GM21825 (cell line): Measurements from ENCODE around the gene MPC1.
"Not testable (repeated sequence)": the region's sequence is repeated elsewhere in the genome, so short reads cannot be mapped to it uniquely, and the experiment has no call there.

ENCODE experiments used
- ATAC-seq: cut with Tn5 transposase; IDR thresholded peaks from one replicate; pipeline ENCODE4 v1.9.1; 2021; ENCODE audit warnings: mild to moderate bottlenecking, moderate library complexity; ENCODE audit not compliant: unreplicated experiment

Gene MPC1

DNA sequence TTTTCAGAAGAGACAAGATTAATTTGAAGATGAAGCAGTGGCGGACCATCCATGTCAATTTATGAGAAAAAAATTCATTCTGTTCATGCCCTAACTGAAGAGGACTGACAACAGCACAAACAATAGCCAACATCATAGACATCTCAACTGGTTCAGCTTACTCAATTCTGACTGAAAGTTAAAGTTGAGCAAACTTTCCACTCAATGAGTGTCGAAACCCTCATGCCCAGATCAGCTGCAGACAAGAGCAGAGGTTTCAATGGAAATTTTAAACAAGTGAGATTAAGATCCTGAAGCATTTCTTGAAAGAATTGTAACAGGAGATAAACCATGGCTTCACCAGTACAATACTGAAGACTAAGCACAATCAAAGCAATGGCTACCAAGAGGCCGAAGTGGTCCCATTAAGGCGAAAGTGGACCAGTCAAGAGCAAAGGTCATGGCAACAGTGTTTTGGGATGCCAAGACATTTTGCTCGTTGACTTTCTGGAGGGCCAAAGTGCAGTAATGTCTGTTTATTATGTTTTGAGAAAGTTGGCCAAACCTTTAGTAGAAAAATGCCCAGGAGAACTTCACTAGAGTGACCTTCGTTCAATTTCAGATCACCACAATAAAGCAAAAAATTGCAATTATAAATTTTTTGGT, 34.3 kb downstream of the MPC1 start:
- no peak for ATAC-seq

DNA sequence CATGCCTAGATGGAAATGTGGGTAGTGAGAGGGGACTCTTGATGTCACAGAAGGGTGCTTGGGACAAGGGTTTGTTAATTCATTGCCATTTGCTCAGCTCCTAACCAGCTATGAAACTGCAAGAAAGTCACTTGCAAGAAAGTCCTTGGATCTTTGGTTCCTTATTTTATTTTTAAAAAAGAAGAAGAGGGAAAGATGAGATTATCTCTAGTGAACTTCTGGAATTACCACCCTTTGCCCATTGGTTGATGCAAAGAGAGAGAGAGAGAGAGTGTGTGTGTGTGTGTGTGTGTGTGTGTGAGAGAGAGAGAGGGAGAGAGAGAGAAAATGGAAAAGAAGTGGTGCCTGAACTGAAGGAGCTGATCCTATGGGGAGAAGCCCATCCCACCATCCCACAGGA, 35.8 kb downstream of the MPC1 start:
- ATAC-seq = no peak

DNA sequence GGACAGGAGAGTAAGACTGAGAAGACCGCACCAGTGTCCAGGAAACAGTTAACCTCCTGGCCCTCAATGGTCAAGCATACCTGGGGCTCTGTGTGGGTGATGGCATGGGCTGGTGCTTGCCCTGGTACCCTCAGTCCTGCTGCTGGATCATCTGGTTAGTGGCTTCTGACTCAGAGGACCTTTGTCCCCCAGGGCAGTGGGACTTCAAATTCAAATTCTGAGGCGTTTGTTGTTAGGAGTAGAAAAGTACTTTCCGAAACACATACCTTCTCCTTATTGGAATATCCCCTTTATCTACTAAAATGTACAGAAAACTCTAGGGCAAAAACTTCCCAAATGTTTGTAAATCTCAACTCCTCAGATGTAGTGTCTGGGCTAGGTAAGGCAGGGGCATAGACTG, 36.3 kb downstream of the MPC1 start:
- no peak for ATAC-seq

DNA sequence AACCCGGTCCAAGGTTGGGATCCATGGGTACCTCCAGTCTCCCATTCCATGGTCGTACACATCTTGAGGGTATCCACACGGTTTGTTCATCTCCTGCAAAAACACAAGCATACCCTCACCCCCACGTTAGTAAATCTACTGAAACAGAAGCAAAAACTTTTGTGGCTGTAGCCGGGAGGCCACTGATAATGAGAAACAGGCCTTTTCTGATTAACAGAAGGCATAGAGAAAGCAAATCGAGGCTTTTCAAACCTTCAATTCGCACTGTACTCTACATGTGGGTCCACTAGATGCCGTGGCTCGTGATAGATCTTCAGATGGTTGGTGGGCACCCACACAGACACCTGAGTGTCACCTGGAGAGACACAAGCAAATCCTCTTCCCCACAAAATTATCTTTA, 37.1 kb downstream of the MPC1 start:
- not testable (repeated sequence) for ATAC-seq

DNA sequence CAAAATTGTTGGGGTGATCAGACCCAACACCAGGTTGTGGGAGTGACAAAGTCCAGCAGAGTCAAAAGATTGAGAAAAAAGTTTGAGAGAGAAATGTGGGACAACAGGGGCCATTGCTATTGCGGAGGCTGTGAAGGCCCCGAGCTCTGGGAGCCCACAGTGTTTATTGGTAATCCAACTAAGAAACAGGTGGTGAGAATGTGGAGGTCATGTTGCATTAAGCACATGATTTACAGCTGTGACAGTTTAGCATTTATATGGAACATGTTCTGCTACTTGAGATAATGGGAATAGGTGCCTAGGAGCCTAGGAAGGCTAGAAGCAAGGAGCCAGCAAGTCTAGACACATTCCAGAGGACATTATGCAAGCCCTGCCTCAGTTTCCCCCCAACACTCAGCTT, 37.8 kb downstream of the MPC1 start:
- not testable (repeated sequence) for ATAC-seq

DNA sequence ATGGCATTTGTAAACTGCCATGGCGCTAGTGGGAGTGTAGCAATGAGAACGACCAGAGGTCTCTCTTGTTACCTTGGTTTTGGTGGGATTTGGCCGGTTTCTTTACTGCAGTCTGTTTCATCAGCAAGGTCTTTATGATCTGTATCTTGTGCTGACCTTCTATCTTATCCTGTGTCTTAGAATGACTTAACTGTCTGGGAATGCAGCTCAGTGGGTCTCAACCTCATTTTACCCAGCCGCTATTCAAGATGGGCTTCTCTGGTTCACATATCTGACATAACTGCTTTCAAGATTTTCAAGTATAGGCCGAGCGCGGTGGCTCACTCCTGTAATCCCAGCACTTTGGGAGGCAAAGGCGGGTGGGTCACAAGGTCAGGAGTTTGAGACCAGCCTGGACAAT, 38.5 kb downstream of the MPC1 start:
- no peak for ATAC-seq

DNA sequence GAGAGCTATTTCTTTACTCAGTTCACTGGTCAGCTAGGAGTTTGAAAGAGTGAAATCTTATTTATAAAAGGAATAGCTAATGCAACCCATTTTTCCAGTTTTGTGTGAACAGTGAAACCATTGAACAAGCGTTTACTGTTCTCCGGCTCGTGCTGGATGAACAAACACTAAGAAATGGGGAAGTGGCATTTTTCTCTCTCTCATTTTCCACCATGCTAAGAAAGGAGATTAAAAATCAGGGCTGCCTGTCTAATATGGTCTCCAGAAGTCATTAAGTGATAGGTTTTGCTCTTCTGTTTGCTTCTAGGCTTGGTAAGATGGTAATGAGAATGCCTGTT, 39.6 kb downstream of the MPC1 start:
- ATAC-seq = peak; percentile 21

DNA sequence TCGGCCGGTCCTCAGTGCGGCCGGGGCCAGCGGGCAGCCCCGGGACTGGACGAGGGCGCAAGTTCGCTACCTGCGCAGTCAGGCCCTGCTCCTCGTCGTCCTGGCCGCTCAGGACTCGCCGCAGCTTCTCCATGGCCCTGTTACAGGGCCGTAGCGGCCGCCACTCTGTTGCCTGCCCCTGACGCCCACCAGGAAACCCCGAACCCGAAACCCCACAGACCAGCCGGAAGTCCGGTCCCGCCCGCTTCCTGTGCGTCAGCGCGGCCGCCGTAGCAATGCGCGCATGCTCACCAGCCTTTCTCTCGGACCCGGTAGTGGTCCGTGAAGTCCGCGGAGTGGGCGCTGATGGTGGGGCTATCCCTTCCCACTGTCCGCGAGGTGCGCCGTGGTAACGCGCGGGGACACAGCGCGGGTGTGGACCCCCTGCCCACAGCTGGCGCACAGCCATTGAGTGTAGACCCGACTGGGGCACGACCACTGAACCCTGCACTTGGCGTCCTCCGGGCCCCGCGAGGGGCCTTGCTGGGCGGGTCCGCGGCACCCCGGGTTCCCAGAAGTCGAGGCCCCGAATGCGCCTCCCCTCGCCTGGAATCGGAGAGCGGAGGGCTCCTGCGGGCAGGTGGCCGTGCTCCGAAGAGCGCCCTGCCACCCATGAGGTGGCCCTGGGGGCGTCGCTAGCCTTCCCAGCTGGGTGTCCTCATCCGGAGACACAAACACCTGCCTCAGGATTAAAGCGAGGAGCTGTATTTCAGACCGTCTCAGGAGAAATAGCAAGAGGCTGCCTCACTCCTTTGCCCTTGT, 40.2 kb downstream of the MPC1 start, which contains the start of gene SFT2D1:
TSS of gene SFT2D1 (minus strand) at position 197 of the 801 bp plus-strand sequence. CDS start at position 133, 64 bp downstream.
- ATAC-seq = peak; percentile 94

DNA sequence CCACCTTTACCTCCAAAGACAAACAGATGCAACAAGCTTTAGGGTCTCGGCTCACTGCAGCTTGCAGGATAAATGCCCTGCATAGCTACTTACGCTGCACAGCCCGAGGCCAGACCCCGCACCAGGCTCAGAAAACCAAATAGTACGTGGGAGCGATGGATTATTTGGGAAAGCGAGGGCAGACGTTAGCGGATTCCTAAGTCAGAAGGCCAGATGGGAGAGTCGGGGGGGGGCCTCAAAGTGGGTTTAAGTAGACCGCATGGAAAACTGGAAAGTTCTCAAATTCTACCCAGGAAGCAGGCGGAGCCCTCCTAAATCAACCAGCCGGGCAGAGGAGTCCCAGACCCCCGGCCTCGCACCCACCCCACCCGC, 40.8 kb downstream of the MPC1 start:
- no peak for ATAC-seq

DNA sequence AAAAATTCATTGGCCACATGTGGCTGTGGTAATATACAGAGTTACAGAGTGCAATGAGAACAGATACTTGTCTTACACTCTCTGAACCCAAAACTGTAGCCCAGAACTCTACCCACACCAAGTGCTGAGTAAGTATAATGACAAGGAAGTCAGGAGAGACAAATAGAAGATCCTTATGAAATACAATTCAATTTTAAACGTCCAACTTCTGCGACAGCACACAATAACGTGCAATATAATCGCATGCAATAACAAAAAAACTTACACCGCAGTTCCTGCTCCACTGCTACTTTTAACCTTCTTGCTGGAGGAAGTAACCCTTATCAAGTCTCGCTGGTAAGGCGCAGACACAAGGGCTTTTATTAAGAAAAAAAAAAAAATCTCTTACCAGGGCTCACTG, 41.3 kb downstream of the MPC1 start:
- no peak for ATAC-seq

DNA sequence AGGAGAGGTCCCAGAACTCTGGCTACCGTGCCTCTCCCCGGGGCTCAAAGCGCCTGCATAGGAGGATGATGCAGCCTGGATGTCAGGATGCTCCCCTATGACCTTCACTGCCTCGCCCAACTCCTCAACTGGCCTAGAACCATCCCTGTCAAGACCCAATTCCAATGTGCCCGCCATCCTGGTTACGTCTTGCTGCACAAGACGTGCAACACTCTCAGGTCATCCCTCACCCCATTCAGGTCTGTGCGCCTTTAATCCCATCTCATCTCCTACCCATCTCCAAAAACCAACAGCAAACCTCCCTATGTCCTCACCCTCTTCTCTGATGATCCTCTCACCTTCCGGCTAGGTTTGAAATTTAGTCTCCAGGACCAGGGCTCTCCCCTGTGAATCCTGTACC, 43.9 kb downstream of the MPC1 start:
- ATAC-seq = no peak

DNA sequence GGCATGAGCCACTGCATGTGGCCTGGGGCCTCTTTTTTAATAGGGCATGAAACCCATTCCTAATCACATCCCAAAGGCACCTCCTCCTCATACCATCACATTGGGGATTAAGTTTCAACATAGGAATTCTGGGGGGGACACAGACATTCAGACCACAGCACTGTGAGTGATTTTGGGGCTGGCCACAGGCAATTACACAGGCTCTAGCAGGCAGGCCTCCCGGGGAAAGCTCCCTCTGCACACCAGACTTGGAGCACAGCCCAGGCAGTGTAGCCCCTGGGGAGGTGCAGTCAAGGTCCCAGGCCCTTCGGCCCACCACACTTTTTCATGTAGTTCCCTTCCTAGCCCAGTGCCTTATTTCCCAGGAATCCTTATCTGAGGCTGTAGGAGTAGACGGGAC, 45.9 kb downstream of the MPC1 start:
- ATAC-seq = no peak

DNA sequence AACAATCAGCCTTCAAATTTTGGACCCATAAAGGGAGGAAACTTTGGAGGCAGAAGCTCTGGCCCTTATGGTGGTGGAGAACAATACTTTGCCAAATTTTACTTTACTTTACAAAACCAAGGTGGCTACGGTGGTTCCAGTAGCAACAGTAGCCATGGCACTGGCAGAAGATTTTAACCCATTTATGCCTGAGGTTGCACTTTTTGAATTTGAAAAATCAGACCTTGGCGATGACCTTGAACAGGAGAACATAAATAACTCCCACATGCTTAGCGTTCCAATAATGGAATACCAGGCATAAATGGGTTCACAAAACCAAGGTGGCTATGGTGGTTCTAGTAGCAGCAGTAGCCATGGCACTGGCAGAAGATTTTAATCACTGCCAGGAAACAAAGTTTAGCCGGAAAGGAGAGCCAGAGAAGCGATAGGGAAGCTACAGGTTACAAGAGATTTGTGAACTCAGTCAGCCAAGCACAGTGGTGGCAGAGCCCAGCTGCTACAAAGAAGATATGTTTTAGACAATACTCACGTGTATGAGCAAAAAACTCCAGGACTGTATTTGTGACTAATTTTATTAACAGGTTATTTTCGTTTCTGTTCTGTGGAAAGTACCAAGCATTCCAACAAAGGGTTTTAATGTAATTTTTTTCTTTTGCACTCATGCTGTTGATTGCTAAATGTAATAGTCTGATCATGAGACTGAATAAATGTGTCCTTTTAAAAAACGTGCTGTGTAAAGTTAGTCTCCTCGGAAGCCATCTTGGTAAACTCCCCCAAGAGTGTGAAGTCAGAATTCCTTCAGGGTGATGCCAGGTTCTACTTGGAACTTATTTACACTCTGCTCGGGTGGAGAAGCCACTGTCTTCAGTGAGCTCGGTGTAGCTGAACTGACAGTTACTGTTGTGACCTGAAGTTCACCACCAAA, 47.1 kb downstream of the MPC1 start:
- peak; percentile 42 for ATAC-seq

DNA sequence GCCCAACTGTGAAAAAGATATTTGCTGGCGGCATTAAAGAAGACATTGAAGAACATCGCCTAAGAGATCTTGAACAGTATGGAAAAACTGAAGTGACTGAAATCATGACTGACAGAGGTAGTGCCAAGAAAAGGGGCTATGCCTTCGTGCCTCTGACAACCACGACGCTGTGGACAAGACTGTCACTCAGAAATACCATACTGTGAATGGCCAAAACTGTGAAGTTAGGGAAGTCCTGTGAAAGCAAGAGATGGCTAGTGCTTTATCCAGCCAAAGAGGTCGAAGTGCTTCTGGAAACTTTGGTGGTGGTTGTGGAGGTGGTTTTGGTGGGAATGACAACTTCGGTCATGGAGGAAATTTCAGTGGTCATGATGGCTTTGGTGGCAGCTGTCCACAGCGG, 47.9 kb downstream of the MPC1 start:
- ATAC-seq = no peak

DNA sequence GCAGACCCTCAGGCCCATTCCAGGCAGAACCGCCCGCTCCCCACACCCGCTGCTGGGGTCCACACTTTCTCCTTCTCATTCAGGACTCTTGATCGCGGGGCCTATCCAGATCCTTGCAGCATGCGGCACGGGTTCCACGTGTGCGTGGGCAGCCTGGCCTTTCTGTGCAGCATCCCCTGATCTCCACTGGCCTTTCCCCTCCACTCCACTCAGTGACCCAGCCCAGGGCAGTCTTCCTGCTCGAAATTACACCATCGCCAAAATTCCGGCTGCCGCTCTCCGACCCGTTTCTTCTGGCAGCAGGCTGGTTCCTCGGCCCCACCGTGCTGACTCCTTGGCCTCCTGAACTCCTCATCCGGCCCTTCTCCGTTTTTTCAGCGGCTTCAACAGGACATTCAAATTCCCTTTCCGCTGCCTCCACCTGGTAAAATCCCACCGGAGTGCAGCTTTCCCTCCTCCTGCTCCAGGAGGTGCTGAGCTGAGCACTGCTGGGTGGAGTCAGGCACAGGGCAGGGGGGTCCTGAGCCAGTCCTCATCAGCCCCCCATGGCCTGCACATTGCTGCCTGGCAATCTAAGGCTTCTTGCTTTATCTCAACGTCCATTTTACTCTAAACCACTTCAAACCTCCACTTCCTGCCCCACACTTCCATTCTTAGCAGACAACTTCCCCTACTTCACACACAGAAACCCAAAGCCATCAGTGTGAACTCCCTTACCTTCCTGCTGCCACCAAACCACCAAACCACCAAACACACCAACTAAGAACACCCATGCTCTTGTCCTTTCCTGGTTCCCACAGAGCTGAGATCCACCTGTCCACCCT, 49.4 kb downstream of the MPC1 start:
- ATAC-seq = peak; percentile 75

DNA sequence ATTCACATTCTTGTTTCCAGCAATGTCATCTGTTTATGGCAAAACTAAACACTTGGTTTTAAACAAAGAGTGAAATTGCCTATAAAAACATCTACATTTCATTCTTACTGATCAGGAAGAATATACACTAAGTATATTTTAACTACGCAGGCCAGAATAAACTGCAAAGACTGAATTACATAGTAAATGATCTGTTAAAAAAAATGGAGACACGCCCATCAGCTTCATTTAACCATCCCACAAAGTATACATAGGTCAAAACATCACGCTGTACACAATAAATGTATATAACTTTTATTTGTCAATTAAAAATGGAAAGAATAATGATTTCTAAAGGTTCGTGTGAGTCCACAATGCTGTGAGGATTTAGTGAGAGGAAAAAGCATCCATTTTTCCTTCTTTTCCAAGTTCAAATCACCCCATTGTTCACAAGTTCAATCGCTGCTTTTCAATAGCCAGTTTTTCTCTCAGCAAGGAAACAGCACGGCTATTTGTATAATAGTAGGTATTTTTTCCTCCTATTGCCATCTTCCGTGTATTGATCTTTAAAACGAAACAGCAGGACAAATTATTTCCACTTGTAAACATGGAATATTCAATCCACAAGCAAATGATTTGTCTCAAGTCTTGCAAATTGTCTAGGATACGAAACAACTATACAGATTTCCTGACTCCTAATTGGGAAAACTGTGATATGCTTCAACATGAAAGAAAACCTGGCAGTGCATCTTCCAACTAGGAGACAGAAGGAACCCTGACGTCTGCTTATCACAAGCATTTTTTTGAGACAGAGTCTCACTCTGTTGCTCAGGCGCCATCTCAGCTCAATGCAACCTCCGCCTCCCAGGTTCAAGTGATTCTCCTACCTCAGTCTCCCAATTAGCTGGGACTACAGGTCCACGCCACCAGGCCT, 51.0 kb downstream of the MPC1 start:
- ATAC-seq = no peak

DNA sequence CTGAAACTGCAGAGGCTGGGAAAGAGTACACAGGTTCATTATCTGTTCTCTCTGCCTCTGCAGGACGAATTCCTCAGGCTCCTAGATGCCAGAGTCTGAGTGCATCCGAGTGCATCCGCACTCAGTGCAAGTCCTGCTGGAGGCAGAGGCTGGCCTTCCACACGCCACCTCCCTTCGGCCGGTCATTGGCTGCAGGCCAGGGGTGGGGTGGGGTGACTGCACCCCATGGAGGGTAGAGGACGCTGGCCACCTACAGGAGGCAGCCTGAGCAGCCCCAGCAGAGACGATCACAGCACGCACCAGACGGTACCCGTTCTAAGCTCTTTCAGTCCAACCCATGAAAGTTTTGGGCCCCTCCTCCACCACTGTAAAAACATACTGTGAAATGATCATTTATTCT, 52.1 kb downstream of the MPC1 start:
- ATAC-seq = no peak

DNA sequence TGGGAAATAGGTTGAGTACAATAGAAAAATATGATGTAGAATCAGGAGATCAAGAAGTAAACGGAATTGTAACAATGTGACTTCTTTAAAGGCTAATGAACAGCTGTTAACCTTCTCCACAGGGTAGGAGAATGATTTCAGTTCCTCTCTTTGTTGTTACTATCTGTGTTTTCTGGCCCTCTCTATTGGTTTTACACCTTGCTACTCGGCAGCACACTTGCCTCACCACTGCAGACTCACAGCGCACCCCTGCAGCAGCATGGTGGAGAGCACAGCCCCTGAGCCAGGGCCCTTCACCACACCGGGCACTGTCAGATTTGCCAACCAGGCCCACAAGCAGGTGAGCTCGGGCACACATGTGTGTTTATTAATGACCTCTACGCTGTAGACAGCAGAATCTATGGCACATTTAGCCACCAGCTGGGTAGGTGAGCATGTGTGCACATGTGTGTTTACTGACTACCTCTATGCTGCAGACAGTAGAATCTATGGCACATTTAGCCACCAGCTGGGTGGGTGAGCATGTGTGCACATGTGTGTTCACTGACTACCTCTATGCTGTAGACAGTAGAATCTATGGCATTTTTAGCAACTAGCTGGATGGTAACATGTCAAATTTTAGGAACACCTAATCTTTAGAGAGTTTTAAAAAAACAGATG, 57.2 kb downstream of the MPC1 start:
- ATAC-seq = peak; percentile 76

DNA sequence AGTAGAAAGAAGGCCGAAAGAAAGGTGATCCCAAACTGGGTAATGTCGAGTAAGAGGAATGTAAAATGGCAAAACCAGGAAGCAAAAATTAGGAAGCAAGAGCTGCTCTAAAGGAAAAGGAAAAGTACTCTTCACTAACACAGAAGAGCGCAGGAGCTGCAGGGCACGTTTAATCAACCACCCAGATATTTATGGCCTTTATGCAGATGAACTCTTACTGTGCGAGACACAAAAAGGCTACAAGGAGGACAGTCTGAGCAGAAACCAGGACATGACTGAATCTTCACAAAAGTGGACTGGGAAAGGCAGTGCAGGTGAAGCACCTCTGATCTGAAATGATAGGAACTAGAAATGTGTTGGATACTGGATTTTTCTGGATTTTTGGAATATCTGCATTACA, 59.3 kb downstream of the MPC1 start:
- no peak for ATAC-seq
